ENCODE measurements around the gene MYO15B.
"Not testable (repeated sequence)": the region's sequence is repeated elsewhere in the genome, so short reads cannot be mapped to it uniquely, and the experiment has no call there.

MYO15B gene

DNA sequence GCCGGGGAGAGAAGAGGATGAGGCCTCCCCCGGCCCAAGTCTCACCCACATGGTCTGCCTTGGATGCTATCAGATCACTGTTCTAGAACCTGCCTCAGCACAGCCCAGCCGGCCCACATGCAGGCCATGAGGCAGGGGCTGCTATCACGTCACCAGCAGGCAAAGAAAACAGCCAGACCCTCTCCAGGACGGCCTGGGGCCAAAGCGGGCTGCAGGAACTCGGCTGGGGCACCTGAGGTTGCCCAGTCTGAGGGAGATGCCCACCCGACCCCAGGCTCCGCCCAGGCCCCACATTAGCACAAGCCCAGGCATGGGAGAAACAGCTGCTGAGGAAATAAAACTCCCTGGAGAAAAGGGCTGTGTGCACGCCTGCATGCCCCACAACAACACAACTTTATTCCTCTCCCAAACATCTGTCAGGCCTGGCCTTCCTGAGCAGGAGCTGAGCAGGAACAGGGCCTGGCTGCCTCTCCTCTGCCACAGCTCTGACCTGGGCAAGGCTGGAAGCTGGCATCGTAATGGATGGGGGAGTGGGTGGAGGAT, 39.0 kb downstream of the MYO15B start:
- DNase-seq: no peak

DNA sequence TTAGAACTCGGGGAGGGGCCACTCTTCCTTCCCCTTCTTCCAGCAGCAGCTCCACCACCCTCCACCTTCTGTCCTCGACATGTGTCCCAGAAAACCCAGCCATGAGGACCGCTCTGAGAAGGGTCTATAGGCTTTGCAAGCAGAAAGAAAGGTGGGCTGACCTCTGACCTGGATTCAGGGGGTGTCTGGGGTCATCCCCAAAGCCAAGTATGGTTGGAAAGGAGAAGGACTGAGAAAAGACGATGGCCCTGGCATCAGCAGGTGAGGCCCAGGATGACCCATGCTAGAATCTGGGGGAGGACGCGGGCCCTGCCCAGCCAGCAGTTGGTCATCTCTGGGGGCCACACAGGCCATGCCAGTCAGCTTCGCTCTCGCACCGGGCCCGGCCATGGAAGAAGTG, 39.5 kb downstream of the MYO15B start:
- no peak for DNase-seq

DNA sequence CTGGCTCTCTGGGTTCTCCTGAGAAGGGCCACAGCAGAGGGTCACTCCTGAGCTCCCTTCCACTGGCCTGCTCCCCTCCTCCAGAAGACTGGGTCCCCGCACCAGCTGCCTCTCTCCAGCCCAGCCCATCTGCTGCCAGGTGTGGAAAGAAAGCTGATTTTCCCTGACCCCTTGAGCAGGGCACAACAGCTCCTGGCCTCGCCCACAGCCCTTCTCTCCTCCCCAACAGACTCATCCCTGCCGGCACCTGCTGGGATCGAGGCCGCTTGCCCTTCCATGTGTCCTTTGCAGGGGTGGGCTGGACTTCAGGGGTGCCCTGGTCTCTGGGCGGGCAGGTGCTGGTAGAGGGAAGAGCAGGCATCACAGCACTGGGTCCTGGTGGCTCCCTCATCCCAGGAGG, 40.8 kb downstream of the MYO15B start:
- DNase-seq: no peak

GRCh38 chr17:75629157-75629556, 41.6 kb downstream of the MYO15B start:
- DNase-seq: no peak

DNA sequence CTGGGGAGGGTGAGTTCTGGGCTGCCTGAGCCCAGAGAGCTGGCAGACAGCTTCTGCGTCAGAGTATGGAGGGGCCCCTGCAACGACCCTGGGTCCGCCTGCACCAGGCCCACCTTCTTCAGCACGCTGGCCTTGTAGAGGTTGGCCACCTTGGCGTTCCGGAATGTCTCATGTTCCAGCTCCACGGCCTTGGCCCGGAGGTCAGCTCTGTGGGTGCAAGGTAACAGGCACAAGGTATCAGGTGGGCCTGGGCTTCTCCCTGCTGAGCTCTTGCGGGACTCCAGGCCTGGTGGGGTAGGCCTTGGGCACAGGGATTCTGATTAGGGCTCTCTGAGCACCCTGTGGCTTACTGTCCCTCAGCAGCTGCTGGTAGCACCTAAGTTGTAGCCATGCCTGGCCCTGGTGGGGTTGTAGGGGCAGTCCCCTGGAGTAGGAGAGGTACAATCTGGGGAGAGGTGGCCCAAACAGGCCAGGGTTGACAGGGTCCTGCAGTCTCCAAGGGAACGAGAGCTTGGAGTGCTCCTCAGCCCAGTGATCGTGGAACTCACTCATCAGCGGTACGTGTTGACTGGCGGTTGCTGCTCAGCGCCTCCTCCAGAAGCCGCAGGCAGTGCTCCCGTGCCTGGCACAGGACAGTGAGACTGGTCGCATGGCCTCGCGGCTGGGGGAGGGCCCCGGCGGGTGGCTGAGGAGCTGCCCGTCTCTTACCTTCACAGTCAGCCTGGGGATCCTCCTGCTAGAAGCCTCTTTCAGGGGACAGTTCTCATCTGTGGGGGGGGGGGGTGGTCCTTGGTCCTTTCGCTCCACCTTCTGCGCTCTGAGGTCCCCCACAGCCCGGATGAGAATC, 42.7 kb downstream of the MYO15B start:
- DNase-seq: no peak

DNA sequence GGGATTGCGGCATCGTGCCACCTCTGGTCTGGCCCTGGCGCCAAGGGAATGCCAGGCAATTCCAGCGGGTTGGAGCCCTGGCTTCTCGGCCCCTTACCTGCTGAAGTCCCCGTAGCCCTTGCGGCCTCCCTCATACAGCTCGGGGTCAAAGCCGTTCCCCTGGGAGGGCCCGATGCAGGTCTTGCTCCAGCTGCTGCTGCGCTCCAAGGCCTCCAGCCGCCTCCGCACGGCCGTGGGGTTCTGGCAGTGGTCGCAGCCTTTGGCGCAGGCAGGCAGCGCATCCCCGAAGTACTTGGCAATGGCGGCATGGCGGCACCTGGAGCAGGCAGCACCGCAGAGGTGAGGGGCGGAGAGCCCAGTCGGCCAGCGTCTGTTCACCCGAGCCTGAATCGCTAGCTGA, 43.8 kb downstream of the MYO15B start:
- no peak for DNase-seq

DNA sequence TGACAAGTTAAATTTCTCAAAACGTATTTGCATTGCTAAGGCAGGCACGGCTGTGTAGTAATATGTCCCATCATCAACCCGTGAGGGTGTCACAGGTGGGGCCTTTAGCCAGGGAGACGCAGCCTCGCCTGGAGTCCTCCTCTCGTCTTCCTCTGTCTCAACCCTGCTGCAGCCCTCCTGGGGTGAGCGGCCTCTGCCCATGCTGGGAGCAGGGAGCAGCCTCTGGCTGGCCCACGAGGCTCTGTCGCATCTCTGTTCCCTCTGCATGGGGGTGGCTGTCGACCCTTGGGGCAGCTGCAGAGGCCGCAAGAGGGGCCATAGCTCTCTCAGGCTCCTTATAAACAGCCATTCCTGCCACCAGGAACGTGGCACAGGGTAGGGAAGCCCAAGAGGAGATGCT, 44.8 kb downstream of the MYO15B start:
- DNase-seq: no peak

DNA sequence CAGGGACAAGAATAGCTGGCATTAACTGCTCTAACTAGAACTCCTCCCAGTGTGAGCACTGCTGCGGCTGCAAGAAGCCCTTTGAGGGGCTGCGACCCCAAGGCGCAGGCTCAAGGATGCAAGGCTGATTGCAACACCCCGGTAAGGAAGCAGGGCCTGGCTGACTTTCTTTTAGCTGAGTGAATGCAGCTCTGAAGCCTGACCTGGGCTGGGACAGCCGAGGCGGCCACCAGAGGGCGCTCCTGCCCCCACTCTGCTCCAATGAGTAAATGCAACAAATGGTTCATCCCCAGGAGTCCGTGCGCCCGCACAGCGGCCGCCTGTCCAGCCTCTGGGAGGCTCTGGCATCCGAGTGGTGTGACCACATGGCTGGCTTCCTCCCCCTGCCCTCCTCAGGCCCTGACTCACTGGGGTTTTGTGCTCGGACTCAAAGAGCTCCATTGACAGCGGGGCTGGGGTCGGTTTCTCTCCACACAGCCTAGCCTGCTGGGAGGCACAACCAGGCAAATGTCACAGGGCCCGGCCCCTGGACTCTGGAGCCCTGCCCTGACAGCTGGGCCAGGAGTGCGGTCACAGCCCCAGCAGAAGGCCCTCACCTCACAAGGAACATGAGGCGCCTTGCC, 45.4 kb downstream of the MYO15B start, which contains the start of gene SMIM5:
Gene SMIM5 (plus strand): TSS at position 572 of the 623 bp plus-strand sequence. CDS start 6,768 bp downstream, outside the sequence.
- DNase-seq: peak; percentile 60

DNA sequence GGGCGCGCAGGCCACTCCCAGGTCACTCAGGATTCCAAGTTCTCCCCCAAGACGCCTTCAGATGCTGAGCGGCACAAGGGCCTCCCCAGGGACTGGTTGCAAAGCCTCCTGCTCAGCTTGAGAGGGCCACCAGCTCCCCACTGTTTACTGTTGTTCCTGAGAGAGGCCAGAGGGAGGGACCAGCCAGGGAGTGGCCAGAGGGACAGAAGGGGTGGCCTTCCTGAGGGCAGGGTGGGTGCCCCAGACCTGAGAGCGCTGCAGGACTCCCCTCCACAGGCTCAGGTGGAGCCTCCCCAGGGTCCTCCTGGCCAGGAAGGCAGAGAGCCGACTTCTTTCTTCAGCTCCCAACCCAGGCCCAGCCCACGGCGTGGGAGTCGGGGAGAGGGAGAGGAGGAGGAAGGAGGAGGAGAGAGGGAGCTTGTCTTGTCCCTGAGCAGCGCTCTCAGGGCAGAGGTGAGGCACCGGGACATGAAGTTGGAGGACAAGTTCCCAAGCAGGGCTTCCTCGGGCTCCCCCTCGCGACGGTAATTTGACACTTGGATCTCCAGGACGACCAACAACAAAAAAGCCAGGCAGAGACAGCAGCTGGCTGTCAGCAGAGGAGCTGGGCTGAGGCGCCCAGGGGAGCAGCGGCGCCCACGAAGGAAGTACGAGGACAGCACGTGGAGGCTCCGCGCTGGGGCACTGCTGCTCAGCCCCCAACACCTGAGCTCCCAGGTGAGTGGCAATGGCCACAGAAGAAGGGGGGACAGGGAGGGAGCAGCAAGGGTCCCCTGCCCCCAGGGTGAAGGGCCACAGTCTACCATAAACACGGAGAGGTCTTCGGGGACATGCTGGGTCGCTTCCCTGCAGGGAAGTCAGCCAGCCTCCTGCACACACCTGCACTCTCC, 46.1 kb downstream of the MYO15B start:
- no peak for DNase-seq

GRCh38 chr17:75634376-75634740, 46.8 kb downstream of the MYO15B start:
- DNase-seq: no peak

- no peak for DNase-seq
Measured at GRCh38 chr17:75634754-75635609, 47.4 kb downstream of the MYO15B start.

- DNase-seq: no peak
Measured at GRCh38 chr17:75635610-75636202, 48.1 kb downstream of the MYO15B start.

DNA sequence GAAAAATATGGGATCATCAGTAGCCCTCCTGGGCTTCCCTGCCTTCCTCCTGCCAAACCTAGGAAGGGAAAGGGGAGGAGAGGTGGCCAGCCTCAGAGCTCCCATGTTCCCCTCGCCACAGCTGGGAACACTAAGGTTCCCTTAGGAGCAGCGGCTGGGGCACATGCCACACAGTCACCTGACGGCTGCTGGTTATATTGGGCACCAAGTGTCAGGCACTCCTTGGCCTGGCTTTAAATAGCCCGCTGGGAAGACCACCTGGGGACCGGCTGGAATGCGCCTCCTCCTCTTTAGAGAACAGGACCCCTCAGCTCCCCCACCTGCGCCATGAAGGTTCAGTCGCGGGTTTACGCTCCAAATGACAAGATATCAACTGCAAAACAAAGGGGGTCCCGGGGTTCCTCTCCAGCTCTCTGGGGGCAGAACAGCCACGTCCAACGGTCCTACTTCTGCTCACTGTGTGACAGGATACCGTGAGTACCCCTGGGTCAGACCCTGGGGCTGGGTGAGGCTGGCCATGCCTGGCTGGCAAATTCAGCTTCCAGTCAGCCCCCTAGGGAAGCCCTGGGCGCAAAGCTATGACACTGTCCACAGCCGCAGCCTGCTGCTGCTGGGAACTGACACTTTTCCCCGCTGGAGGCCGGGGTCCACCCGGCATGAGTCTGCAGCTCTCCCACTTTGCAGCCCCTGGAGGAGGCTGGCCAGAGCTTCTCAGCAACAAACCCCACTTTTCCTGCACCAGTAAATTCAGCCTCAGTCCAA, 49.0 kb downstream of the MYO15B start:
- no peak for DNase-seq

GRCh38 chr17:75637143-75637538, 49.5 kb downstream of the MYO15B start:
- DNase-seq: no peak

DNA sequence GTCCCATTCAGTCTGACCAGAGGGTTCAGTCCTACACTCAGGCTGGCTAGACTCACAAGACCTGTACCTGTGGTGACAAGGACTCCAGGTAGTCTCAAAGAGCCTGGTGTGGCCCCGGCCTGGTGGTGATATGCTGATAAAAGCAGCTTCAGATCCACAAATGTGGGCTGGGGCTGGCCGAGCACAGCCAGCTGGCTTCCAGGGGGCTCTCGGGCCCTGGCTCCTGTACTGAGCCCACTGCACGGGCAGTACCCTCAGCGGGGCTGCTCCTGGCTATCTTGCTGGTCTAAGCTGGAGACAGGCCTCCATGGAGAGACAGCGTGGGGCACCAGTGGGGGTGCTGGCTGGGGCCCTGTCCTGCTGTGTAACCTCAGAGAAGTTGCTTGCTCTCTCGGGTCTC, 50.0 kb downstream of the MYO15B start:
- DNase-seq: no peak

DNA sequence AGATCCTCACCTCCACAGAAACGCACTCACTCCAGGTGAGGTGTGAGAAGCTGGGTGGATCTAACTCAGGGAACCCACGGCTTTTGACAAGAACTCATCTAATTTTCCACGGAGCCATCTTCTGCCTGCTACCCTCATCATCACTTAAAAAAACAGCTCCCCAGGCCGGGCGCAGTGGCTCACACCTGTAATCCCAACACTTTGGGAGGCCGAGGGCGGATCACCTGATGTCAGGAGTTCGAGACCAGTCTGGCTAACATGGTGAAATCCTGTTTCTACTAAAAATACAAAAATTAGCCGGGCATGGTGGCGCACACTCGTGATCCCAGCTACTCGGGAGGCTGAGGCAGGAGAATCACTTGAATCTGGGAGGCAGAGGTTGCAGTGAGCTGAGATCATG, 50.4 kb downstream of the MYO15B start:
- not testable (repeated sequence) for DNase-seq

DNA sequence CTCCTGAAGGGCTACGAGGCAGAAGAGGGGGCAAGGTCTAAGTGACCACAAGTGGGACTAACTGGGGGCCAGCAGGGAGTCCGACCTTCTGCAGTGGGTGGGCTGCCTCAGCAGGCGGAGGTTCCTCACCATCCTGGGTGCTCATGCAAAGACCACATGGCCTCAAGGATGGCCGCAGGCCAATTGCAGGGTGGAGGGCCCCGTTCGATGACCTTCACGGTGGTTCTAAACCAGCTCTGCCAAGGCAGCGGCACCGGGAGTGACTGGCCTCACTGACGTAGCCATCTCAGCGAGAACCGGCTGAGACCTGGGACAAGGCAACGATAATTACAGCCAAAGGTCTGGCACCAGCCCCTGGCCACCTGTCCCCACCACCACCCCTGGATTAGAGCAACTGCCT, 51.3 kb downstream of the MYO15B start:
- DNase-seq: no peak

DNA sequence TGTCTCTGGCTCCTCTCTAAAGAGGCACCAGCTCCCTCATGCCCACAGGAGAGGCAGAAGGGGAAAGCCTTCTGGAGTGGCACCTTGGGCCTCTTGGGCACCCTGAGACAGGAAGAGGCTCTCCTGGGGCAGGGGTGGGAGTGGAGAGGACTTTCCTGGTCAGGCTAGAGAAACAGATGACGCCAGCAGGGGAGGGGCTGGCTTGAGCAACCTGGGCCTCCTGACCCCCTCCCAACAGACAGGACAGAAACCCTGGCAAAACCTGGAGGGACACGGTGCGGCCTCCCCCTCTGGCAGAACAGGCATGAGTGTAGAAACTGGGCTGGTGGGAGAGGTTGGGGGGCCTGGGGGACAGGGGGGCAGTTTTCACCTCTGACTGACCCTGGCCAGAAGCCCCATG, 51.7 kb downstream of the MYO15B start:
- no peak for DNase-seq

DNA sequence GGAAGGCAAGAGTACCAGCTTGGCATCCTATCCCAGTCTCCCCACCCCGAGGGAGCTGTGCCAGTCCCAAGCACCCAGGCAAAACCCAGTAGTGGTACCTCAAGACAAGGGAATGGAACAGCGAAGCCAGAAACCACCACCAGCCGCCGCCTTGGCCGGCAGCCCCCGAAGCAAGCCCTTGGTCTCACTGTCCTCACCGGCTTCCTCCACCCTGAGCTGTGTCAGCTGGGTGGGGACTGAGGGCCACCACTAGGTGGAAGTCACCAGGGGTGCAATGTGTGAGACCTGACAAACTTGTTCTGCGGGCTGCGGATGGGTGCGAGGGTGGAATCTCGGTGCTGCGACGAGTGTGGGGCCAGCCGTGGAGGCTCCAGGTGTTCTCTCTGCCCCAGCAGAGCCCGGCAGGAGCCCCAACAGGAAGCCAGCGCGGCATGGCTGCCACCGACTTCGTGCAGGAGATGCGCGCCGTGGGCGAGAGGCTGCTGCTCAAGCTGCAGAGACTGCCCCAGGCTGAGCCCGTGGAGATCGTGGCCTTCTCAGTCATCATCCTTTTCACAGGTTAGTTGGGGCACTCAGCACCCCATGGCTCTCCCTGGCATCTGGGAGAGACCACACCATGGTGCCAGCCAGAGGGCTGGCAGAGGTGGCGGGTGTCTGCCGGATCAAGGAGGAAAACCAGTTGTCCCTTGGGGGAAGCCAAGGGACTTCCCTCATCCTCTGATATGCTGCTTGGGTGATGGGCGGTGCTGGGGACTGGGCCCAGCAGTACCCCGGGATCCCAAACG, 52.4 kb downstream of the MYO15B start:
- no peak for DNase-seq

DNA sequence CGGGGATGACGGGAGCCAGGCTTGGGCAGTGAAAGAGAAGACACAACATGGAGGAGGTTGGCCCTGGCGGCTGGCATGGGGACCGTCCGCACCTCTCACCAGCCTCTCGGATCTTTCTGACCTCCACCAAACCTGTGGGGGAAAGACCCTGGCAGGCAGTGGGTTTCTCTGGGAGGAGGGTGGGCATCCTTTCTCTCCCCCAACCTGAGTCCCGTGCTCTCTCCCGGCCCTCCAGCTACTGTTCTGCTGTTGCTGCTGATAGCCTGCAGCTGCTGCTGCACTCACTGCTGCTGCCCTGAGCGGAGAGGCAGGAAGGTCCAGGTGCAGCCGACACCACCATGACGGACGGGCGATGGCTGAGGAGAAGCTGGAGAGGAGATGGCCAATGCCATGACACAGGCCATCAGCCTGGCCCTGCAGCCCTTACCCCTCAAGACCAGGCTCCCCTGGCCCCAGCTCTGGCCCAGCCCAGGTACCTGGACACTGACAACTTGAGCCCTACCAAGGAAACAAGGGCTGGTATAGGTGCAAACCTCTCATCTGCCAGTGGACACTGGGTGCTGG, 53.0 kb downstream of the MYO15B start:
- no peak for DNase-seq

Measured in SIG-M5 (cell line).